GM23338 (cell line): ENCODE measurements around the gene NAXE. TPM values are rescaled to one million over a fixed set of nuclear protein-coding genes. Genes with fewer than 3 reads are reported as not detected.

Source experiments
- ATAC-seq: fragments of 200-7000 bp; cut with Tn5 transposase; 3 replicates; pipeline ENCODE4 v1.9.1; 2020
- DNase-seq: peaks from one replicate; pipeline ENCODE4 v3.0.0-alpha.2; 2015; ENCODE audit warnings: low spot score
- H2AFZ ChIP-seq: fragments of 200-600 bp; sonication (generic); 2 replicates; pipeline ENCODE4 v1.8.0; 2016; ENCODE audit warnings: antibody characterized with exemption, mild to moderate bottlenecking, moderate library complexity
- H3F3A ChIP-seq: fragments of 200-600 bp; sonication (generic); replicated peaks from 2 replicates; pipeline ENCODE4 v1.8.0; 2017; ENCODE audit warnings: antibody characterized with exemption, mixed run types, low read depth
- H3K27ac ChIP-seq: fragments of 200-600 bp; sonication (generic); 2 replicates; pipeline ENCODE4 v1.6.1; 2016; ENCODE audit warnings: low read depth
- H3K27me3 ChIP-seq: fragments of 200-600 bp; sonication (generic); 2 replicates; pipeline ENCODE4 v1.8.0; 2016; ENCODE audit warnings: mild to moderate bottlenecking, mixed run types, moderate library complexity; ENCODE audit not compliant: insufficient read depth
- H3K36me3 ChIP-seq: fragments of 200-600 bp; sonication (generic); 2 replicates; pipeline ENCODE4 v1.8.0; 2016; ENCODE audit warnings: mild to moderate bottlenecking; ENCODE audit not compliant: insufficient read depth
- H3K4me1 ChIP-seq: fragments of 200-600 bp; sonication (generic); 2 replicates; pipeline ENCODE4 v1.8.0; 2016; ENCODE audit warnings: mild to moderate bottlenecking, moderate library complexity; ENCODE audit not compliant: insufficient read depth
- H3K4me2 ChIP-seq: fragments of 200-600 bp; sonication (generic); 2 replicates; pipeline ENCODE4 v1.7.1; 2017; ENCODE audit warnings: mixed run types
- H3K4me3 ChIP-seq: fragments of 200-600 bp; sonication (generic); 2 replicates; pipeline ENCODE4 v1.6.1; 2016; ENCODE audit warnings: mixed run types
- H3K79me2 ChIP-seq: fragments of 200-600 bp; sonication (generic); replicated peaks from 2 replicates; pipeline ENCODE4 v1.8.0; 2017; ENCODE audit warnings: mild to moderate bottlenecking; ENCODE audit not compliant: insufficient read depth
- H3K9me2 ChIP-seq: fragments of 200-600 bp; sonication (generic); 2 replicates; pipeline ENCODE4 v1.8.0; 2017; ENCODE audit not compliant: insufficient read depth
- H4K20me1 ChIP-seq: fragments of 200-600 bp; sonication (generic); replicated peaks from 2 replicates; pipeline ENCODE4 v1.8.0; 2017; ENCODE audit warnings: mild to moderate bottlenecking; ENCODE audit not compliant: insufficient read depth
- H3K27ac Mint-ChIP-seq: 2 replicates; pipeline ENCODE4 v1.8.0; 2020; ENCODE audit warnings: inconsistent platforms, mild to moderate bottlenecking, moderate library complexity, mixed read lengths
- H3K27me3 Mint-ChIP-seq: 3 replicates; pipeline ENCODE4 v1.8.0; 2022; ENCODE audit warnings: low read depth, mild to moderate bottlenecking, moderate library complexity, mixed read lengths, inconsistent platforms; ENCODE audit not compliant: insufficient read depth, poor library complexity
- H3K36me3 Mint-ChIP-seq: 3 replicates; pipeline ENCODE4 v1.8.0; 2021; ENCODE audit warnings: low read depth, mild to moderate bottlenecking, inconsistent platforms, moderate library complexity, mixed read lengths
- H3K4me1 Mint-ChIP-seq: 3 replicates; pipeline ENCODE4 v1.8.0; 2020; ENCODE audit warnings: mild to moderate bottlenecking, inconsistent platforms, mixed read lengths
- H3K4me3 Mint-ChIP-seq: 3 replicates; pipeline ENCODE4 v1.8.0; 2021; ENCODE audit warnings: moderate library complexity, mild to moderate bottlenecking, inconsistent platforms, mixed read lengths
- H3K9me3 Mint-ChIP-seq: 3 replicates; pipeline ENCODE4 v1.8.0; 2020; ENCODE audit warnings: moderate library complexity, mild to moderate bottlenecking, inconsistent platforms, mixed read lengths
- EZH2 ChIP-seq: fragments of 200-600 bp; sonication (generic); IDR thresholded peaks from one replicate; pipeline ENCODE4 v1.8.0; 2017; ENCODE audit warnings: antibody characterized with exemption, mild to moderate bottlenecking, low read depth; ENCODE audit not compliant: unreplicated experiment
- EZH2phosphoT487 ChIP-seq: fragments of 200-600 bp; sonication (generic); IDR thresholded peaks from one replicate; pipeline ENCODE4 v1.8.1; 2018; ENCODE audit warnings: antibody characterized with exemption; ENCODE audit not compliant: unreplicated experiment
- JUNB ChIP-seq: IDR thresholded peaks from one replicate; pipeline ENCODE4 v1.6.1; 2016; ENCODE audit warnings: antibody characterized with exemption; ENCODE audit not compliant: unreplicated experiment
- NANOG ChIP-seq: IDR thresholded peaks from 2 replicates; pipeline ENCODE4 v1.6.1; 2016; ENCODE audit warnings: antibody characterized with exemption, borderline replicate concordance
- STAT1 ChIP-seq: IDR thresholded peaks from one replicate; pipeline ENCODE4 v1.6.1; 2016; ENCODE audit warnings: antibody characterized with exemption; ENCODE audit not compliant: unreplicated experiment
- ZNF114 ChIP-seq: fragments of 250-450 bp; sonication (Bioruptor Pico); IDR thresholded peaks from 2 replicates; pipeline ENCODE4 v1.5.0; 2020; ENCODE audit warnings: mild to moderate bottlenecking, moderate library complexity
- ZNF331 ChIP-seq: fragments of 250-450 bp; sonication (Bioruptor Pico); IDR thresholded peaks from 2 replicates; pipeline ENCODE4 v1.5.0; 2020; ENCODE audit warnings: low read depth, mild to moderate bottlenecking, moderate library complexity
- polyA plus RNA-seq: library from polyadenylated mRNA; unstranded; fragments of >200 nt; fragmentation: Nextera tagmentation; extraction: Ambion mirVana; gene quantifications from 2 replicates; pipeline ENCODE4 v1.2.1, GENCODE V29; 2016
- total RNA-seq: library from RNA; depleted of rRNA; stranded (reverse); fragments of >200 nt; shearing (Covaris generic); gene quantifications from 2 replicates; pipeline ENCODE4 v1.2.3, GENCODE V29; 2014
- TF ChIP-seq, protein P1 (sequence below): IDR thresholded peaks from 2 replicates; pipeline ENCODE4 v1.6.1; 2016; ENCODE audit warnings: antibody characterized with exemption
- TF ChIP-seq, protein P2 (sequence below): IDR thresholded peaks from one replicate; pipeline ENCODE4 v1.6.1; 2018; ENCODE audit warnings: antibody characterized with exemption; ENCODE audit not compliant: unreplicated experiment
- TF ChIP-seq, protein P3 (sequence below): fragments of 250-450 bp; sonication (Bioruptor Pico); IDR thresholded peaks from 2 replicates; pipeline ENCODE4 v1.5.0; 2020; ENCODE audit warnings: mild to moderate bottlenecking, moderate library complexity

The NAXE gene
- total and polyA plus RNA-seq, 2 experiments from 2014 or later = 82.1 to 87.5 TPM

DNA sequence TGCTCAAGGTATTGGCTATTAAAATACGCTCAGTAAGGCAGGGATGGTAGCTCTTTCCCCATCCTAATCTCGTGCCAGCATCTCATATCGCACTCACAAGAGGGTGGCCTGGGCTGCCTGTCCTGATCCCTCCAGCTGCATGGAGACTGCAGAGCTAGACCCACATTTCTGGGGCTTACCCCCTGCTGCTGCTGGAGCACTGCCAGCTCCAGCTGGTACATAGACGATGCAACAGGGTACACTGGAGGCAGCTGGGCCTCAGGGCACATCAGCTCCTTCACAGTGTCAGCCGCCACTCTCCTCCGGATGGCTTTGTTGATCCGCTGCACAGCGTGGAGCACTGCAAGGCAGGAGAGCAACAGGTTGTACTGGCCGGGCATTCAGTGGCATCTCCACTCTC is 35.2 kb upstream of the NAXE start:
- H3K4me2 ChIP-seq = no peak overlapping the region
- H3K36me3 ChIP-seq = peaks cover 20% of the 10 kb centered on the region; the same call in 1 of the 2 replicates
- Mint-ChIP-seq H3K4me3 (no peak overlapping the region), H3K27ac (no peak overlapping the region), H3K27me3 (peaks cover 2% of the 10 kb centered on the region), H3K9me3 (no peaks in the 10 kb centered on the region), H3K36me3 (peaks cover 26% of the 10 kb centered on the region), H3K4me1 (no peaks in the 10 kb centered on the region)
- H3K4me1 ChIP-seq = no peaks in the 10 kb centered on the region
- DNase-seq = no peak
- no peak overlapping the region for H3K4me3 ChIP-seq
- no peak overlapping the region for H3K27ac ChIP-seq
- H3K27me3 ChIP-seq = no peaks in the 10 kb centered on the region
- no peaks in the 10 kb centered on the region for H3K79me2 ChIP-seq
- no peak for ATAC-seq
- TF ChIP-seq, protein P1, sequence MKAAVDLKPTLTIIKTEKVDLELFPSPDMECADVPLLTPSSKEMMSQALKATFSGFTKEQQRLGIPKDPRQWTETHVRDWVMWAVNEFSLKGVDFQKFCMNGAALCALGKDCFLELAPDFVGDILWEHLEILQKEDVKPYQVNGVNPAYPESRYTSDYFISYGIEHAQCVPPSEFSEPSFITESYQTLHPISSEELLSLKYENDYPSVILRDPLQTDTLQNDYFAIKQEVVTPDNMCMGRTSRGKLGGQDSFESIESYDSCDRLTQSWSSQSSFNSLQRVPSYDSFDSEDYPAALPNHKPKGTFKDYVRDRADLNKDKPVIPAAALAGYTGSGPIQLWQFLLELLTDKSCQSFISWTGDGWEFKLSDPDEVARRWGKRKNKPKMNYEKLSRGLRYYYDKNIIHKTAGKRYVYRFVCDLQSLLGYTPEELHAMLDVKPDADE = no peak
- TF ChIP-seq ZNF114 (no peak), EZH2 (no peak), EZH2phosphoT487 (no peak), NANOG (no peak)
- TF ChIP-seq, protein P2, sequence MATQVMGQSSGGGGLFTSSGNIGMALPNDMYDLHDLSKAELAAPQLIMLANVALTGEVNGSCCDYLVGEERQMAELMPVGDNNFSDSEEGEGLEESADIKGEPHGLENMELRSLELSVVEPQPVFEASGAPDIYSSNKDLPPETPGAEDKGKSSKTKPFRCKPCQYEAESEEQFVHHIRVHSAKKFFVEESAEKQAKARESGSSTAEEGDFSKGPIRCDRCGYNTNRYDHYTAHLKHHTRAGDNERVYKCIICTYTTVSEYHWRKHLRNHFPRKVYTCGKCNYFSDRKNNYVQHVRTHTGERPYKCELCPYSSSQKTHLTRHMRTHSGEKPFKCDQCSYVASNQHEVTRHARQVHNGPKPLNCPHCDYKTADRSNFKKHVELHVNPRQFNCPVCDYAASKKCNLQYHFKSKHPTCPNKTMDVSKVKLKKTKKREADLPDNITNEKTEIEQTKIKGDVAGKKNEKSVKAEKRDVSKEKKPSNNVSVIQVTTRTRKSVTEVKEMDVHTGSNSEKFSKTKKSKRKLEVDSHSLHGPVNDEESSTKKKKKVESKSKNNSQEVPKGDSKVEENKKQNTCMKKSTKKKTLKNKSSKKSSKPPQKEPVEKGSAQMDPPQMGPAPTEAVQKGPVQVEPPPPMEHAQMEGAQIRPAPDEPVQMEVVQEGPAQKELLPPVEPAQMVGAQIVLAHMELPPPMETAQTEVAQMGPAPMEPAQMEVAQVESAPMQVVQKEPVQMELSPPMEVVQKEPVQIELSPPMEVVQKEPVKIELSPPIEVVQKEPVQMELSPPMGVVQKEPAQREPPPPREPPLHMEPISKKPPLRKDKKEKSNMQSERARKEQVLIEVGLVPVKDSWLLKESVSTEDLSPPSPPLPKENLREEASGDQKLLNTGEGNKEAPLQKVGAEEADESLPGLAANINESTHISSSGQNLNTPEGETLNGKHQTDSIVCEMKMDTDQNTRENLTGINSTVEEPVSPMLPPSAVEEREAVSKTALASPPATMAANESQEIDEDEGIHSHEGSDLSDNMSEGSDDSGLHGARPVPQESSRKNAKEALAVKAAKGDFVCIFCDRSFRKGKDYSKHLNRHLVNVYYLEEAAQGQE = no peak
- H3F3A ChIP-seq = no peaks in the 10 kb centered on the region
- H2AFZ ChIP-seq = no peak overlapping the region
- H3K9me2 ChIP-seq = no peaks in the 10 kb centered on the region
- no peaks in the 10 kb centered on the region; the same call in 1 of the 2 replicates for H4K20me1 ChIP-seq

DNA sequence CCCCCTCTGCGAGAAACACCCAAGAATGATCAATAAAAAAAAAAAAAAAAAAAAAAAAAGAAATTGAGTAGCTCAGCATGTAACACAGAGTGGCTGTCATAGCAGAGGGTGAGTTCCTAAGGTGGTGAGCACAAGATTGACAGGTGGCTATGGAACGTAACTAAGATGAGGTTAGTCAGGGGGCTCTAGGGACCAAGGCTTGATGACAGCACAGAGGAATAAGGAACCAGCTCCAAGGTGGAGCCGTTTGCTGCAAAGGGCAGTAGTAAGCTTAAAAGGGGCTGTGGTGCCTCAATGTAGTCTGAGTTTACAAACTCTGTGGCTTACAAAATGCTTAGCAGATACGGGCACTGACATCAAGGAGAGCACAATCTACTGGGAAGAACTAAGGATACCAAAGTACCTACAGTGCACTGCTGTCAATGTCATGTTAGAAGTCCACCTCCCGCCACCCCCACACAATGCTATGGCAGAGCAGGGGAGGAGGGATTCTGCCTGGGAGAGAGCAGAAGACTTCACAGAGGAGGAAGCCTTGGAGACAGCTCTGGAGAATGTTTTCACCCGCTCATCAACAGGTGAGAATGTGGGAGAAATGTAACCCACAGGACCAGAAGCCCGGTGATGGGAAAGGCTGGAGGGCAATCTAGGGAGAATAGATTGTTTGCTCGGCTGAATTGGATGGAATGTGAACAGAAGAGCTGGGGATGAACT is 32.3 kb upstream of the NAXE start:
- Histone ChIP-seq H3K4me2 (no peak overlapping the region), H3K4me3 (no peak overlapping the region), H3F3A (no peaks in the 10 kb centered on the region), H3K27me3 (no peaks in the 10 kb centered on the region), H4K20me1 (no peaks in the 10 kb centered on the region; the same call in 1 of the 2 replicates), H3K4me1 (no peaks in the 10 kb centered on the region), H3K79me2 (no peaks in the 10 kb centered on the region), H3K36me3 (peaks cover 22% of the 10 kb centered on the region; the same call in 1 of the 2 replicates), H3K9me2 (no peaks in the 10 kb centered on the region), H2AFZ (no peak overlapping the region), H3K27ac (no peak overlapping the region)
- Mint-ChIP-seq H3K4me3 (no peak overlapping the region), H3K9me3 (no peaks in the 10 kb centered on the region), H3K4me1 (no peaks in the 10 kb centered on the region), H3K36me3 (peaks cover 36% of the 10 kb centered on the region), H3K27me3 (peaks cover 3% of the 10 kb centered on the region), H3K27ac (no peak overlapping the region)
- ATAC-seq (no peak), DNase-seq (no peak)
- TF ChIP-seq, protein P3, sequence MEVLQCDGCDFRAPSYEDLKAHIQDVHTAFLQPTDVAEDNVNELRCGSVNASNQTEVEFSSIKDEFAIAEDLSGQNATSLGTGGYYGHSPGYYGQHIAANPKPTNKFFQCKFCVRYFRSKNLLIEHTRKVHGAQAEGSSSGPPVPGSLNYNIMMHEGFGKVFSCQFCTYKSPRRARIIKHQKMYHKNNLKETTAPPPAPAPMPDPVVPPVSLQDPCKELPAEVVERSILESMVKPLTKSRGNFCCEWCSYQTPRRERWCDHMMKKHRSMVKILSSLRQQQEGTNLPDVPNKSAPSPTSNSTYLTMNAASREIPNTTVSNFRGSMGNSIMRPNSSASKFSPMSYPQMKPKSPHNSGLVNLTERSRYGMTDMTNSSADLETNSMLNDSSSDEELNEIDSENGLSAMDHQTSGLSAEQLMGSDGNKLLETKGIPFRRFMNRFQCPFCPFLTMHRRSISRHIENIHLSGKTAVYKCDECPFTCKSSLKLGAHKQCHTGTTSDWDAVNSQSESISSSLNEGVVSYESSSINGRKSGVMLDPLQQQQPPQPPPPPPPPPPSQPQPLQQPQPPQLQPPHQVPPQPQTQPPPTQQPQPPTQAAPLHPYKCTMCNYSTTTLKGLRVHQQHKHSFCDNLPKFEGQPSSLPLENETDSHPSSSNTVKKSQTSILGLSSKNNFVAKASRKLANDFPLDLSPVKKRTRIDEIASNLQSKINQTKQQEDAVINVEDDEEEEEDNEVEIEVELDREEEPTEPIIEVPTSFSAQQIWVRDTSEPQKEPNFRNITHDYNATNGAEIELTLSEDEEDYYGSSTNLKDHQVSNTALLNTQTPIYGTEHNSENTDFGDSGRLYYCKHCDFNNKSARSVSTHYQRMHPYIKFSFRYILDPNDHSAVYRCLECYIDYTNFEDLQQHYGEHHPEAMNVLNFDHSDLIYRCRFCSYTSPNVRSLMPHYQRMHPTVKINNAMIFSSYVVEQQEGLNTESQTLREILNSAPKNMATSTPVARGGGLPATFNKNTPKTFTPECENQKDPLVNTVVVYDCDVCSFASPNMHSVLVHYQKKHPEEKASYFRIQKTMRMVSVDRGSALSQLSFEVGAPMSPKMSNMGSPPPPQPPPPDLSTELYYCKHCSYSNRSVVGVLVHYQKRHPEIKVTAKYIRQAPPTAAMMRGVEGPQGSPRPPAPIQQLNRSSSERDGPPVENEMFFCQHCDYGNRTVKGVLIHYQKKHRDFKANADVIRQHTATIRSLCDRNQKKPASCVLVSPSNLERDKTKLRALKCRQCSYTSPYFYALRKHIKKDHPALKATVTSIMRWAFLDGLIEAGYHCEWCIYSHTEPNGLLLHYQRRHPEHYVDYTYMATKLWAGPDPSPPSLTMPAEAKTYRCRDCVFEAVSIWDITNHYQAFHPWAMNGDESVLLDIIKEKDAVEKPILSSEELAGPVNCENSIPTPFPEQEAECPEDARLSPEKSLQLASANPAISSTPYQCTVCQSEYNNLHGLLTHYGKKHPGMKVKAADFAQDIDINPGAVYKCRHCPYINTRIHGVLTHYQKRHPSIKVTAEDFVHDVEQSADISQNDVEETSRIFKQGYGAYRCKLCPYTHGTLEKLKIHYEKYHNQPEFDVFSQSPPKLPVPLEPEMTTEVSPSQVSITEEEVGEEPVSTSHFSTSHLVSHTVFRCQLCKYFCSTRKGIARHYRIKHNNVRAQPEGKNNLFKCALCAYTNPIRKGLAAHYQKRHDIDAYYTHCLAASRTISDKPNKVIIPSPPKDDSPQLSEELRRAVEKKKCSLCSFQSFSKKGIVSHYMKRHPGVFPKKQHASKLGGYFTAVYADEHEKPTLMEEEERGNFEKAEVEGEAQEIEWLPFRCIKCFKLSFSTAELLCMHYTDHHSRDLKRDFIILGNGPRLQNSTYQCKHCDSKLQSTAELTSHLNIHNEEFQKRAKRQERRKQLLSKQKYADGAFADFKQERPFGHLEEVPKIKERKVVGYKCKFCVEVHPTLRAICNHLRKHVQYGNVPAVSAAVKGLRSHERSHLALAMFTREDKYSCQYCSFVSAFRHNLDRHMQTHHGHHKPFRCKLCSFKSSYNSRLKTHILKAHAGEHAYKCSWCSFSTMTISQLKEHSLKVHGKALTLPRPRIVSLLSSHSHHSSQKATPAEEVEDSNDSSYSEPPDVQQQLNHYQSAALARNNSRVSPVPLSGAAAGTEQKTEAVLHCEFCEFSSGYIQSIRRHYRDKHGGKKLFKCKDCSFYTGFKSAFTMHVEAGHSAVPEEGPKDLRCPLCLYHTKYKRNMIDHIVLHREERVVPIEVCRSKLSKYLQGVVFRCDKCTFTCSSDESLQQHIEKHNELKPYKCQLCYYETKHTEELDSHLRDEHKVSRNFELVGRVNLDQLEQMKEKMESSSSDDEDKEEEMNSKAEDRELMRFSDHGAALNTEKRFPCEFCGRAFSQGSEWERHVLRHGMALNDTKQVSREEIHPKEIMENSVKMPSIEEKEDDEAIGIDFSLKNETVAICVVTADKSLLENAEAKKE = no peak
- TF ChIP-seq JUNB (no peak), STAT1 (no peak), ZNF114 (no peak), NANOG (no peak), ZNF331 (no peak)
